Keratinocyte (primary cell): Measurements from ENCODE around the gene PLEKHG2. TPM values are rescaled to one million over a fixed set of nuclear protein-coding genes. Genes with fewer than 3 reads are reported as not detected.

Source experiments
- DNase-seq: peaks from one replicate; pipeline ENCODE4 v3.0.0-alpha.2; 2011; ENCODE audit warnings: low read depth, missing footprints, low spot score
- FAIRE-seq: peaks from 2 replicates; lab custom pipeline; 2011; peaks lifted over from hg19 to GRCh38; lab: Jason Lieb, UNC
- H2AFZ ChIP-seq: 2 replicates; pipeline ENCODE4 v1.6.0; 2012; ENCODE audit warnings: low read length, control low read depth, inconsistent platforms; ENCODE audit not compliant: control insufficient read depth
- H3K27ac ChIP-seq: 2 replicates; pipeline ENCODE4 v1.5.1; 2011; ENCODE audit warnings: low read length; ENCODE audit not compliant: control insufficient read depth, insufficient read depth
- H3K27me3 ChIP-seq: 3 replicates; pipeline ENCODE4 v1.6.0; 2011; ENCODE audit warnings: low read length; ENCODE audit not compliant: control insufficient read depth, insufficient read depth; ENCODE audit errors: extremely low read depth
- H3K36me3 ChIP-seq, 2 experiments: 2 replicates in 1 of 2; 3 replicates in 1 of 2; pipeline ENCODE4 v1.5.1; 2011; ENCODE audit warnings: low read length in 2 of 2, mild to moderate bottlenecking in 1 of 2; ENCODE audit not compliant: control insufficient read depth in 2 of 2, insufficient read depth in 2 of 2; ENCODE audit errors: extremely low read depth in 1 of 2
- H3K4me1 ChIP-seq: 3 replicates; pipeline ENCODE4 v1.5.1; 2011; ENCODE audit warnings: low read length; ENCODE audit not compliant: control insufficient read depth, insufficient read depth; ENCODE audit errors: extremely low read depth
- H3K4me2 ChIP-seq: 3 replicates; pipeline ENCODE4 v1.6.0; 2011; ENCODE audit warnings: low read depth, low read length; ENCODE audit not compliant: control insufficient read depth, insufficient read depth; ENCODE audit errors: extremely low read depth
- H3K4me3 ChIP-seq, 3 experiments: fragments of 200-600 bp in 1 of 3; sonication (generic) in 1 of 3; 2 replicates in 2 of 3; 3 replicates in 1 of 3; pipeline ENCODE4 v1.5.1; 2011 to 2016; ENCODE audit warnings: low read length in 3 of 3, mild to moderate bottlenecking in 3 of 3, control low read depth in 2 of 3, inconsistent platforms in 1 of 3, low read depth in 1 of 3, mixed read lengths in 1 of 3, mixed run types in 1 of 3, moderate library complexity in 1 of 3; ENCODE audit not compliant: control insufficient read depth in 2 of 3, insufficient read depth in 2 of 3; ENCODE audit errors: extremely low read depth in 1 of 3
- H3K79me2 ChIP-seq: 2 replicates; pipeline ENCODE4 v1.6.0; 2012; ENCODE audit warnings: low read length; ENCODE audit not compliant: control insufficient read depth, insufficient read depth
- H3K9ac ChIP-seq: 3 replicates; pipeline ENCODE4 v1.6.0; 2011; ENCODE audit warnings: low read length; ENCODE audit not compliant: control insufficient read depth, insufficient read depth; ENCODE audit errors: extremely low read depth
- H3K9me1 ChIP-seq: 3 replicates; pipeline ENCODE4 v1.6.0; 2011; ENCODE audit warnings: low read length; ENCODE audit not compliant: control insufficient read depth, insufficient read depth; ENCODE audit errors: extremely low read depth
- H3K9me3 ChIP-seq: 2 replicates; pipeline ENCODE4 v1.5.1; 2012; ENCODE audit warnings: low read depth, low read length; ENCODE audit not compliant: control insufficient read depth
- H4K20me1 ChIP-seq: 3 replicates; pipeline ENCODE4 v1.6.0; 2011; ENCODE audit warnings: low read length; ENCODE audit not compliant: control insufficient read depth, insufficient read depth; ENCODE audit errors: extremely low read depth
- CTCF ChIP-seq, 3 experiments: IDR thresholded peaks in 1 of 3; conservative IDR thresholded peaks in 1 of 3; optimal IDR thresholded peaks in 1 of 3; 2 replicates in 2 of 3; 3 replicates in 1 of 3; pipeline versions ENCODE3 to v1.5.1; 2011; ENCODE audit warnings: low read length in 3 of 3, mild to moderate bottlenecking in 3 of 3, moderate library complexity in 2 of 3, control low read depth in 1 of 3, inconsistent platforms in 1 of 3; ENCODE audit not compliant: insufficient read depth in 2 of 3; ENCODE audit errors: extremely low read depth in 1 of 3
- EZH2 ChIP-seq: IDR thresholded peaks from one replicate; pipeline ENCODE4 v1.6.1; 2012; ENCODE audit warnings: inconsistent platforms, mild to moderate bottlenecking, low read length, moderate library complexity
- dilution Hi-C: fragments of 300-500 bp; cut with MboI; formaldehyde crosslinking; loops from one replicate; pipeline ENCODE4 v1.7.0; 2020; ENCODE audit warnings: low sequenced_read_pairs; ENCODE audit not compliant: extremely low pct_ligation_motif_present
- polyA plus RNA-seq, 5 experiments: library from polyadenylated mRNA; depleted of rRNA in 3 of 5; stranded (reverse) in 3 of 5; stranded (forward) in 1 of 5; unstranded in 1 of 5; fragments of >200 nt; gene quantifications; 1 replicate in 1 of 5; 2 replicates in 3 of 5; 3 replicates in 1 of 5; pipeline versions ENCODE4 v1.2.1 to v1.2.3, GENCODE V29; 2011 to 2012; ENCODE audit warnings: missing spikeins in 2 of 5, low read depth in 1 of 5, low replicate concordance in 1 of 5

Gene PLEKHG2
- polyA plus RNA-seq, 1 donor (not counting 4 experiments of a cell fraction or from before 2014, with no cell fraction given) = 5.2 TPM

GRCh38 chr19:39472746-39473442 is 60.4 kb downstream of the PLEKHG2 start:
- no peak overlapping the region for H2AFZ ChIP-seq
- no peaks in the 10 kb centered on the region for H3K9me3 ChIP-seq
- H3K27me3 ChIP-seq = no peaks in the 10 kb centered on the region
- dilution Hi-C loops = no loop called here
- H3K9ac ChIP-seq = no peak overlapping the region
- no peak for DNase-seq
- no peak overlapping the region for H3K27ac ChIP-seq
- no peaks in the 10 kb centered on the region for H4K20me1 ChIP-seq
- no peak overlapping the region for H3K4me2 ChIP-seq
- H3K9me1 ChIP-seq = no peaks in the 10 kb centered on the region
- no peaks in the 10 kb centered on the region for H3K79me2 ChIP-seq
- no peaks in the 10 kb centered on the region for H3K4me1 ChIP-seq
- FAIRE-seq = no peak
- H3K4me3 ChIP-seq = no peak overlapping the region
- TF ChIP-seq CTCF (optimal IDR thresholded peaks at IDR 0.05 in 1 of 3, IDR thresholded peaks at IDR 0.05 in 1 of 3, conservative IDR thresholded peaks at IDR 0.05 in 1 of 3; ENCODE audit: extremely low read depth in 1 of 3, insufficient read depth in 2 of 3, low read length in 3 of 3) (no peak), EZH2 (no peak)
- H3K36me3 ChIP-seq = peaks cover 59 to 76% of the 10 kb centered on the region in 2 experiments

- no peak overlapping the region for H3K4me2 ChIP-seq
- H3K4me1 ChIP-seq = no peaks in the 10 kb centered on the region
- dilution Hi-C loops = no loop called here
- no peak overlapping the region for H3K4me3 ChIP-seq
- no peak overlapping the region for H3K27ac ChIP-seq
- H3K9me3 ChIP-seq = no peaks in the 10 kb centered on the region
- peaks cover 53 to 71% of the 10 kb centered on the region in 2 experiments for H3K36me3 ChIP-seq
- DNase-seq = no peak
- H4K20me1 ChIP-seq = no peaks in the 10 kb centered on the region
- H3K27me3 ChIP-seq = no peaks in the 10 kb centered on the region
- H3K79me2 ChIP-seq = no peaks in the 10 kb centered on the region
- no peak for TF ChIP-seq CTCF (optimal IDR thresholded peaks at IDR 0.05 in 1 of 3, IDR thresholded peaks at IDR 0.05 in 1 of 3, conservative IDR thresholded peaks at IDR 0.05 in 1 of 3; ENCODE audit: extremely low read depth in 1 of 3, insufficient read depth in 2 of 3, low read length in 3 of 3)
- TF ChIP-seq EZH2 = no peak
- H2AFZ ChIP-seq = no peak overlapping the region
- no peaks in the 10 kb centered on the region for H3K9me1 ChIP-seq
- no peak for FAIRE-seq
- H3K9ac ChIP-seq = no peak overlapping the region
These were observed 61.0 kb downstream of the PLEKHG2 start for GRCh38 chr19:39473443-39473960.
